Thyroid gland (tissue), 4 donors: ENCODE measurements around the gene NPFF. TPM values are rescaled to one million over a fixed set of nuclear protein-coding genes. Genes with fewer than 3 reads are reported as not detected.

ENCODE experiments used
- DNase-seq, 2 donors: peaks; one replicate each; pipeline ENCODE4 v3.0.0-alpha.2; 2019
- H3K27ac ChIP-seq, 3 donors: fragments of 200-600 bp; sonication (generic); 1 replicate in 2 of 3; 2 replicates in 1 of 3; pipeline ENCODE4 v1.5.1; 2016 to 2019; ENCODE audit warnings: mild to moderate bottlenecking in 1 of 3, moderate library complexity in 1 of 3
- H3K27me3 ChIP-seq: fragments of 200-600 bp; sonication (generic); one replicate; pipeline ENCODE4 v1.5.1; 2019
- H3K36me3 ChIP-seq, 2 donors: fragments of 200-600 bp; sonication (generic); one replicate each; pipeline ENCODE4 v1.5.1; 2016 to 2019
- H3K4me1 ChIP-seq, 2 donors: fragments of 200-600 bp; sonication (generic); one replicate each; pipeline ENCODE4 v1.5.1; 2017 to 2019
- H3K4me3 ChIP-seq, 3 donors: fragments of 200-600 bp; sonication (generic); replicated peaks in 1 of 3; 1 replicate in 2 of 3; 2 replicates in 1 of 3; pipeline ENCODE4 v1.5.1; 2016; ENCODE audit warnings: mild to moderate bottlenecking in 1 of 3
- H3K9me3 ChIP-seq: fragments of 200-600 bp; sonication (generic); one replicate; pipeline ENCODE4 v1.5.1; 2017
- POLR2A ChIP-seq, 2 donors: fragments of 450-650 bp; IDR thresholded peaks; one replicate each; pipeline ENCODE4 v1.6.1; 2017; ENCODE audit warnings: antibody characterized with exemption in 2 of 2, mild to moderate bottlenecking in 2 of 2, moderate library complexity in 1 of 2
- WGBS, 2 donors: methylation state at CpG; one replicate each; pipeline ENCODE4 v1.1.5; 2017; 5-methylcytosine and 5-hydroxymethylcytosine counted together
- intact Hi-C: fragments of 100-400 bp; cut with DNase I; formaldehyde crosslinking; loops from one replicate; pipeline ENCODE4 v1.15.1; 2023
- total RNA-seq, 4 donors: library from RNA; depleted of rRNA; stranded (reverse); fragments of >200 nt; gene quantifications; one replicate each; pipeline ENCODE4 v1.2.3, GENCODE V29; 2016
- TF ChIP-seq, protein P1 (sequence below), 6 experiments: fragments of 200-600 bp in 3 of 6; fragments of 450-650 bp in 3 of 6; sonication (generic) in 3 of 6; IDR thresholded peaks; one replicate each; pipeline ENCODE4 v1.5.1; 2016 to 2019; ENCODE audit warnings: antibody characterized with exemption in 6 of 6, mild to moderate bottlenecking in 2 of 6, inconsistent platforms in 1 of 6, moderate library complexity in 1 of 6

The NPFF gene
- total RNA-seq, 4 donors from 2014 or later = not detected

DNA sequence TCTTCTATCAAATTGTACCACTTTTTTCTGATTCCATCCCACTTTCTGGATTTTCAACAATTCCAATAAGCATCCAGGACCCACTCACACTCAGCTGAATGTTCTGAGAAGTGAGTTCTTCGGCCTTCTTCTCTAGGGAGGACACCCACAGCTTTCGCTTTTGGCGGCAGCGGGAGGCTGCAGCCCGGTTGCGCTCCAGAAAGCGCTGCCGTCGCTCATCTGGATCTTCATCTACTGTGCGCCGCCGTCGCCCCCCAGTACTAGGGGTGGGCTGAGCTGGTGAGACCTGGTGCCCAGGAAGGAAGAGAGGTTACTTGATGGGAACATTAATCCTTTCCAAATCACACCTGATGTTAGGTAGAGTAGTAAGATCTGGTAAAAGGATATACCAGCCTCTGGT is 17.2 kb upstream of the NPFF start:
- TF ChIP-seq, protein P1, sequence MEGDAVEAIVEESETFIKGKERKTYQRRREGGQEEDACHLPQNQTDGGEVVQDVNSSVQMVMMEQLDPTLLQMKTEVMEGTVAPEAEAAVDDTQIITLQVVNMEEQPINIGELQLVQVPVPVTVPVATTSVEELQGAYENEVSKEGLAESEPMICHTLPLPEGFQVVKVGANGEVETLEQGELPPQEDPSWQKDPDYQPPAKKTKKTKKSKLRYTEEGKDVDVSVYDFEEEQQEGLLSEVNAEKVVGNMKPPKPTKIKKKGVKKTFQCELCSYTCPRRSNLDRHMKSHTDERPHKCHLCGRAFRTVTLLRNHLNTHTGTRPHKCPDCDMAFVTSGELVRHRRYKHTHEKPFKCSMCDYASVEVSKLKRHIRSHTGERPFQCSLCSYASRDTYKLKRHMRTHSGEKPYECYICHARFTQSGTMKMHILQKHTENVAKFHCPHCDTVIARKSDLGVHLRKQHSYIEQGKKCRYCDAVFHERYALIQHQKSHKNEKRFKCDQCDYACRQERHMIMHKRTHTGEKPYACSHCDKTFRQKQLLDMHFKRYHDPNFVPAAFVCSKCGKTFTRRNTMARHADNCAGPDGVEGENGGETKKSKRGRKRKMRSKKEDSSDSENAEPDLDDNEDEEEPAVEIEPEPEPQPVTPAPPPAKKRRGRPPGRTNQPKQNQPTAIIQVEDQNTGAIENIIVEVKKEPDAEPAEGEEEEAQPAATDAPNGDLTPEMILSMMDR (IDR thresholded peaks at IDR 0.05) = no peak
- no peak for TF ChIP-seq POLR2A (IDR thresholded peaks at IDR 0.05)
- intact Hi-C loops = no loop called here
- Histone ChIP-seq H3K9me3 (no peaks in the 10 kb centered on the region), H3K27ac (no peak overlapping the region), H3K36me3 (peaks cover 38 to 51% of the 10 kb centered on the region in 2 donors), H3K4me1 (no peaks in the 10 kb centered on the region), H3K4me3 (no peak overlapping the region), H3K27me3 (no peaks in the 10 kb centered on the region)
- WGBS, 2 donors = 95 to 96% methylated on average over 13 of the region's 13 CpGs
- DNase-seq = no peak

DNA sequence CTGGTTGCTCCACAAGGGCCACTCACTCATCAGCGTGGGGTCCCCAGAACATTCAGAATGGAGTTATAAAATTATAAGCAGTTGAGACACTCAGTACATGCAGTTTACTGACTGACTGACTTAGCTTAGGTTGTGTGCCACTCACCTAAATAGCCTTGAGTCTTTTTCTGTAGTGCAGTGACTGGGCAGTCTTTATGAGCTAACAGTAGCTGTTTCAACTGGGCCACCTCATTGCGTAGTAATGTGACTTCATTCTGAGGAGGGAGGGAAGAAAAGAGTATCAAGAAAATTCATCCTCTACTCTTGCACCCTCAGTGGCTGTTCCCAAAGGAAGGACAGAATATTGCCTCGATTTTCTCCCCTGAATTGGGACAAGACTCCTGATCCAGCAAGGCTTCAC is 15.8 kb upstream of the NPFF start:
- Histone ChIP-seq H3K9me3 (no peaks in the 10 kb centered on the region), H3K27ac (no peak overlapping the region), H3K36me3 (peaks cover 32 to 60% of the 10 kb centered on the region in 2 donors), H3K4me1 (no peaks in the 10 kb centered on the region), H3K4me3 (no peak overlapping the region), H3K27me3 (no peaks in the 10 kb centered on the region)
- WGBS, 2 donors = 95% methylated on average over 3 of the region's 3 CpGs
- intact Hi-C loops = no loop called here
- TF ChIP-seq, protein P1 (IDR thresholded peaks at IDR 0.05) = no peak
- TF ChIP-seq POLR2A (IDR thresholded peaks at IDR 0.05) = no peak
- no peak for DNase-seq

GRCh38 chr12:53518381-53518780 is 11.1 kb upstream of the NPFF start:
- no peaks in the 10 kb centered on the region for H3K27me3 ChIP-seq
- no peak overlapping the region for H3K27ac ChIP-seq
- TF ChIP-seq, protein P1 (IDR thresholded peaks at IDR 0.05) = no peak
- no peaks in the 10 kb centered on the region for H3K9me3 ChIP-seq
- H3K4me1 ChIP-seq = peaks cover 22 to 24% of the 10 kb centered on the region in 2 donors
- peaks cover 36 to 67% of the 10 kb centered on the region in 2 donors for H3K36me3 ChIP-seq
- intact Hi-C loops = no loop called here
- no peak for DNase-seq
- H3K4me3 ChIP-seq = no peak overlapping the region
- WGBS, 2 donors = 86 to 87% methylated on average over 5 of the region's 5 CpGs

GRCh38 chr12:53516758-53517455 is 9.6 kb upstream of the NPFF start:
- H3K27me3 ChIP-seq = no peaks in the 10 kb centered on the region
- no peaks in the 10 kb centered on the region for H3K9me3 ChIP-seq
- DNase-seq = no peak
- H3K4me3 ChIP-seq = no peak overlapping the region
- H3K36me3 ChIP-seq = peaks cover 21 to 58% of the 10 kb centered on the region in 2 donors
- WGBS, 2 donors = 87 to 89% methylated on average over 10 to 13 of the region's 13 CpGs
- no peak for TF ChIP-seq POLR2A (IDR thresholded peaks at IDR 0.05)
- TF ChIP-seq, protein P1 (IDR thresholded peaks at IDR 0.05) = no peak
- intact Hi-C loops = no loop called here
- peaks cover 26 to 28% of the 10 kb centered on the region in 2 donors for H3K4me1 ChIP-seq
- H3K27ac ChIP-seq = no peak overlapping the region

GRCh38 chr12:53515291-53515680 is 8.0 kb upstream of the NPFF start:
- H3K4me3 ChIP-seq = no peak overlapping the region
- peaks cover 12 to 44% of the 10 kb centered on the region in 2 donors for H3K36me3 ChIP-seq
- 63 to 64% methylated on average over 2 of the region's 2 CpGs for WGBS, 2 donors
- TF ChIP-seq POLR2A (IDR thresholded peaks at IDR 0.05) = no peak
- TF ChIP-seq, protein P1 (IDR thresholded peaks at IDR 0.05) = no peak
- no peaks in the 10 kb centered on the region for H3K27me3 ChIP-seq
- DNase-seq = no peak
- peaks cover 26 to 28% of the 10 kb centered on the region in 2 donors for H3K4me1 ChIP-seq
- peak overlapping the region in 2 of 3 donors; percentile 34 to 69 for H3K27ac ChIP-seq
- intact Hi-C loops = no loop called here
- no peaks in the 10 kb centered on the region for H3K9me3 ChIP-seq
